Calu3 (cell line): ENCODE data around the gene TMEM229A. TPM values are rescaled to one million over a fixed set of nuclear protein-coding genes. Genes with fewer than 3 reads are reported as not detected.
"Not testable (repeated sequence)": the region's sequence is repeated elsewhere in the genome, so short reads cannot be mapped to it uniquely, and the experiment has no call there.

Experiments
- BruUV-seq: library from RNA; stranded (reverse); fragments of 400-500 nt; replicated peaks from 2 replicates; lab custom pipeline; 2021; lab: Mats Ljungman, UMichigan
- CTCF ChIA-PET: fragments of 300-600 bp; sonication (Branson Sonifier 250); formaldehyde crosslinking; loops from one replicate; lab custom pipeline; 2022; ENCODE audit warnings: antibody characterized with exemption; lab: Charles Lee
- DNase-seq: peaks from one replicate; pipeline ENCODE4 v3.0.0; 2022
- H3K27ac Mint-ChIP-seq: one replicate; pipeline ENCODE4 v1.8.0; 2022; ENCODE audit warnings: mixed read lengths; ENCODE audit not compliant: unreplicated experiment
- H3K27me3 Mint-ChIP-seq: one replicate; pipeline ENCODE4 v1.8.0; 2022; ENCODE audit warnings: mixed read lengths; ENCODE audit not compliant: unreplicated experiment
- H3K36me3 Mint-ChIP-seq: one replicate; pipeline ENCODE4 v1.8.0; 2022; ENCODE audit warnings: mild to moderate bottlenecking, moderate library complexity, mixed read lengths; ENCODE audit not compliant: insufficient read depth, unreplicated experiment
- H3K4me1 Mint-ChIP-seq: one replicate; pipeline ENCODE4 v1.8.0; 2022; ENCODE audit warnings: mild to moderate bottlenecking, low read depth, mixed read lengths; ENCODE audit not compliant: unreplicated experiment
- H3K4me3 Mint-ChIP-seq: one replicate; pipeline ENCODE4 v1.8.0; 2022; ENCODE audit warnings: mild to moderate bottlenecking, low read depth, moderate library complexity, mixed read lengths; ENCODE audit not compliant: unreplicated experiment
- H3K9me3 Mint-ChIP-seq: one replicate; pipeline ENCODE4 v1.8.0; 2022; ENCODE audit warnings: low read depth, mixed read lengths; ENCODE audit not compliant: unreplicated experiment
- CTCF ChIP-seq: fragments of 200-600 bp; IDR thresholded peaks from one replicate; pipeline ENCODE4 v1.8.0; 2022; ENCODE audit warnings: antibody characterized with exemption; ENCODE audit not compliant: unreplicated experiment
- intact Hi-C: fragments of 100-400 bp; cut with micrococcal nuclease; formaldehyde crosslinking; loops from one replicate; pipeline ENCODE4 v1.10.0; 2022; ENCODE audit not compliant: unreplicated experiment
- total RNA-seq: library from RNA; stranded (reverse); gene quantifications from 2 replicates; pipeline ENCODE4 v1.2.3, GENCODE V29; 2022

Gene TMEM229A
- total RNA-seq, 1 experiment from 2014 or later, result not detected

GRCh38 chr7:124020060-124020459, 12.8 kb downstream of the TMEM229A start:
- H3K36me3 Mint-ChIP-seq, result no peaks in the 10 kb centered on the region
- H3K9me3 Mint-ChIP-seq, result no peaks in the 10 kb centered on the region
- no peaks in the 10 kb centered on the region for H3K4me1 Mint-ChIP-seq
- BruUV-seq, result no TSS peak
- no peak for DNase-seq
- no peak overlapping the region for H3K27ac Mint-ChIP-seq
- peaks cover 8% of the 10 kb centered on the region for H3K27me3 Mint-ChIP-seq
- no peak for TF ChIP-seq CTCF
- intact Hi-C loops, result no loop called here
- H3K4me3 Mint-ChIP-seq, result no peak overlapping the region
- CTCF ChIA-PET, result interaction anchor here (0.7 kb wide), 1 partner anchor 8 kb away, joined by 3 read pairs; no protein-coding TSS in a partner anchor

- Mint-ChIP-seq H3K27ac (no peak overlapping the region), H3K9me3 (no peaks in the 10 kb centered on the region), H3K4me1 (no peaks in the 10 kb centered on the region), H3K27me3 (no peaks in the 10 kb centered on the region), H3K36me3 (no peaks in the 10 kb centered on the region), H3K4me3 (no peak overlapping the region)
- no peak for DNase-seq
- TF ChIP-seq CTCF, result no peak
- intact Hi-C loops, result no loop called here
- CTCF ChIA-PET, result no interaction called here
- BruUV-seq, result no TSS peak
These were observed 19.6 kb downstream of the TMEM229A start for GRCh38 chr7:124013306-124013705.

GRCh38 chr7:124012864-124013263, 20.0 kb downstream of the TMEM229A start:
- Mint-ChIP-seq H3K36me3 (no peaks in the 10 kb centered on the region), H3K27me3 (no peaks in the 10 kb centered on the region), H3K27ac (no peak overlapping the region), H3K4me1 (no peaks in the 10 kb centered on the region), H3K4me3 (no peak overlapping the region), H3K9me3 (no peaks in the 10 kb centered on the region)
- no peak for DNase-seq
- TF ChIP-seq CTCF, result no peak
- CTCF ChIA-PET, result no interaction called here
- no TSS peak for BruUV-seq
- intact Hi-C loops, result no loop called here

GRCh38 chr7:124009321-124009720, 23.5 kb downstream of the TMEM229A start:
- no peak for TF ChIP-seq CTCF
- Mint-ChIP-seq H3K27me3 (peaks cover 13% of the 10 kb centered on the region), H3K36me3 (no peaks in the 10 kb centered on the region), H3K9me3 (no peaks in the 10 kb centered on the region), H3K27ac (no peak overlapping the region), H3K4me3 (no peak overlapping the region), H3K4me1 (no peaks in the 10 kb centered on the region)
- DNase-seq, result no peak
- CTCF ChIA-PET, result no interaction called here
- no TSS peak for BruUV-seq
- intact Hi-C loops, result no loop called here

- H3K36me3 Mint-ChIP-seq, CTCF ChIA-PET, H3K27ac Mint-ChIP-seq: not testable (repeated sequence)
These were observed 24.6 kb downstream of the TMEM229A start for GRCh38 chr7:124008296-124008695.

More at GRCh38 chr7:124008296-124008695, 24.6 kb downstream of the TMEM229A start:
- H3K9me3 Mint-ChIP-seq, DNase-seq, intact Hi-C loops, BruUV-seq, H3K4me1 Mint-ChIP-seq, H3K4me3 Mint-ChIP-seq: not testable (repeated sequence)
- H3K27me3 Mint-ChIP-seq, result peaks cover 20% of the 10 kb centered on the region
